Stimulated activated CD8-positive, alpha-beta memory T cell treated with anti-CD3 and anti-CD28 coated beads, Interleukin-2, amount 100 ng/mL, for 48 hours (primary cell): Measurements from ENCODE around the gene FLT3.
A peak's percentile ranks its signal among the peaks of the same experiment; 100 is the strongest.
"Not testable (repeated sequence)": the region's sequence is repeated elsewhere in the genome, so short reads cannot be mapped to it uniquely, and the experiment has no call there.

Experiments used
- DNase-seq, 2 donors: peaks; one replicate each; pipeline ENCODE4 v3.0.0-alpha.2; 2020; ENCODE audit warnings: low read depth in 2 of 2

FLT3 gene

GRCh38 chr13:28099396-28100149, 803 bp downstream of the FLT3 start:
- DNase-seq = no peak

DNA sequence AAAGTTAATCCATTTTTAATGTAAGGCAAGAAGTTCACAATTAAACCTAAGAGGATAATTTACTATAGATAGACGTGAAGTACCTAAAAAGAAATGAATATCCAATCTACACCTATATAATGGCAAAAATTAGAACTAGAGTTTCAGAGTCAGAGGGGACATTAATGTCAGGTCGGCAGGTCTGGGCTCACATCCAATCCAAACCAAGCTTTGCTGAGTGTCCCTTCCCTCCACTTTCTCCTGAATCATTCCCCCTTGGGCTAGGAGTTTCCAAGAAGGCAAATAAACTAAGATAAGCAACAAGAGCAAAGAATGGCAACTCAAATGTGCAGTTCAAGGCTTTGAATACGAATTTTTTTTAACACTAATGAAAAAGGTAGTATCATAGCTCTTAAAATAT, 2.9 kb downstream of the FLT3 start:
- no peak for DNase-seq

- no peak for DNase-seq
Measured at GRCh38 chr13:28094306-28094705, 6.1 kb downstream of the FLT3 start.

GRCh38 chr13:28093881-28094280, 6.5 kb downstream of the FLT3 start:
- no peak for DNase-seq

DNA sequence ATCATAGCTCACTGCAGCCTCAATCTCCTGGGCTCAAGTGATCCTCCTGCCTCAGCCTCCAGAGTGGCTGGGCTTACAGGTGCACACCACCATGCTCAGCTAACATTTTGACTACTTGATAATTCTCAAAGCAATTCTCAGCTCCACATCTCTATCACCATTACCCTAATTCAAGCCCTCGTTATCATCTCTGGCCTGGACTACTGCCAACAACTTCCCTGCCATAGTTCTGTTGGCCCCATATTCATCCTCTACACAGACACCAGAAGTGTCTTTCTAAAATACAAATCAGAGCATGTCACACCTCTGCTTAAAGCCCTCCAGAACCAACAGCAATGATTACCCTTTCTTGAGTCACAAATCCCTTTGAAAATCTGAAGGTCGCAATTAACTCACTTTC, 7.9 kb downstream of the FLT3 start:
- DNase-seq = no peak

GRCh38 chr13:28089065-28089464, 11.3 kb downstream of the FLT3 start:
- no peak for DNase-seq

DNA sequence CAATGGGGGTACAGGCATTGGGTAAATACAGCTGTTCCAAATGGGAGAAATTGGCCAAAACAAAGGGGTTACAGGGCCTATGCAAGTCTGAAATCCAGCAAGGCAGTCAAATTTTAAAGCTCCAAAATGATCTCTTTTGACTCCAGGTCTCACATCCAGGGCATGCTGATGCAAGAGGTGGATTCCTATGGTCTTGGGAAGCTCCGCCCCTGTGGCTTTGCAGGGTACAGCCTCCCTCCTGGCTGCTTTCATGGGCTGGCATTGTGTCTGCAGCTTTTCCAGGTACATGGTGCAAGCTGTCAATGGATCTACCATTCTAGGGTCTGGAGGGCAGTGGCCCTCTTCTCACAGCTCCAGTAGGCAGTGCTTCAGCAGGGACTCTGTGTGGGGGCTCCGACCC, 22.6 kb downstream of the FLT3 start:
- DNase-seq = not testable (repeated sequence)

- no peak for DNase-seq
Measured at GRCh38 chr13:28077231-28077630, 23.1 kb downstream of the FLT3 start.

GRCh38 chr13:28071424-28071823, 29.0 kb downstream of the FLT3 start:
- DNase-seq = no peak

DNA sequence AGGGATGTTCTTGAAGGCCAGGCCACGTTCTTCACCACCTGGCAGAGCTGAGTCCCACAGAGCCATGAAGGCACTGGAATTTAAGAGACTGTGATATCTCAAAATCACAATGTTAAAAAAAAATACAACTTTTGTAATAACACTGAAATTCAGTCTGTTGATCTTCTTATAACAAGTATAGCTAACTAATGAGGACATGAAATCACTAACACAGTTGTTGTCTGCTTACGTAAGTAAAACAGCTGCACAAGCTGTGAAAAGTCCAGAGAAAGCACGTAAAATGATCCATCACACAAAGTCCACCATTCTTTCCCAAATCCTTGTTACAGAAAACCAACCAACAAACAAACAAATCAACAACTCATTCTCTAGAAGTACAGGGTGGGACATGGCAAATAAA, 32.9 kb downstream of the FLT3 start:
- DNase-seq = no peak

GRCh38 chr13:28058866-28059613, 41.3 kb downstream of the FLT3 start:
- DNase-seq = peak; percentile 33 to 40

DNA sequence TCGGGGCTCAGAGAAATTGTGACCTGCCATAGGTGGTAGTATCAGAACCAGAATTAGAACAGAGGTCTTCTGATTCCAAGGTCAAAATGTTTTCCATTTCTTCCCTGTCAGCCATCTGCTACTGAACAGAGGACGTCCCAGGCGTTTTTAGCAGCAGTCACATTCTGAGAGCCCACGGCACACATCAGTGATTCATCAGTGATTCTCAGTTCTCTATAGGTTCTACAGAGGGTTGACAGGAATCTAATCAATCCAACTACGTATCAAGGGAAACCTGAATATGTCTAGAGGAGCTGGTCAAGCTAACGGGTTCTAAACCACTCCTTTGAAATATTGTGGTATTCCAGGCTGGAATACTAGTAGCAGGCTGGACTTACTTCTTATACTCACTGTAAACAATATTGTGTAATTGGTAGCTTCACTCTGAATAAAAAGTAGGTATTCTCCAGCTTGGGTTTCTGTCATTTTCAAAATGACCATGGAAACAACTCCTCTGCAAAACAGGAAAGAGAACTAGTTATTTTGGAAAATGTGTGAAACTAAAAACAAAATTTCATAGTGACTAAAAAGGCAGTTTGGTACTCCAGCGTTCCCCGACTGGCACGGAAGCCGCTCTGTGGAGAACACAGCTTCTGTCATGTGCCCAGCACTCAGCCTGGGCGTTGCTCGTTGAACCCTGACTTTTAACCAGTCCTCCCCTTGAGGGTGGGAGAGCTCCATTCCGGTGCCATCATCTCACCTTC, 43.2 kb downstream of the FLT3 start:
- no peak for DNase-seq

DNA sequence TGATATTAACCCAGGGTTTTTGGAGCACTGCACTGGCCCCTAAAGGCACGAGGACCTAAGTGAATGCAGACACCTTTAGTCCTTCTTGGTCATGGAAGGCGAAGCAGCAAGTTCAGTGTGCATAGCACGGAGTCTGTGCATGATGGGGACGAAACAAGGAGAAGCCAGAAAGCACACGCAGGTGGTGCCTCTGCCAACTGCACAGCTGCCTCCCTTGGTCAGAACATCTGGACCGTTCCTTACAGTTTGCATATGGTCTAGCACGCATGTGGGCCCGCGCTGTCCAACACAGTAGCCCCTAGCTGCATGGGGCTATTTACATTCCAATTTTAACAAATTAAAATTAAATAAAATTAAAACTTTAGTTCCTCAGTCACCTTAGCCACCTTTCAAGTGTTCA, 44.0 kb downstream of the FLT3 start:
- no peak for DNase-seq

DNA sequence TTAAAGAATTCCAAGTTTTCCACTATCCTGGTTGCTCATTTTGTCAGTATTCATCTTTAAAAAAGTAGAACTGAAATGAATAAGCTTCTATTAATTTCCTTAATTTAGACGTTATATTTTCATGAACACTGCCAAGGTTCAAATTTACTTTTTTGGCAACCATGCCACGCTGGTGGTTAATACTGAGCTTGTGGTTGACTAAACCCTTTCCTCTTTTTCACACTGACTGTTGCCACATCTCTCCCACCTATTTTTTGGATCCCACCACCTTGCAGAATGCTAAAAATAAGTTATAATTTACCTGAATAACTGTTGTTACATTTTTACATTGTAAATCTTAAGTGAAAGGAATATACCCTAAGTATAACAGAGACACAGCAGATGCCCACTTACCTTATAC, 45.0 kb downstream of the FLT3 start:
- DNase-seq = no peak

- DNase-seq = no peak
Measured at GRCh38 chr13:28052945-28053344, 47.4 kb downstream of the FLT3 start.

DNA sequence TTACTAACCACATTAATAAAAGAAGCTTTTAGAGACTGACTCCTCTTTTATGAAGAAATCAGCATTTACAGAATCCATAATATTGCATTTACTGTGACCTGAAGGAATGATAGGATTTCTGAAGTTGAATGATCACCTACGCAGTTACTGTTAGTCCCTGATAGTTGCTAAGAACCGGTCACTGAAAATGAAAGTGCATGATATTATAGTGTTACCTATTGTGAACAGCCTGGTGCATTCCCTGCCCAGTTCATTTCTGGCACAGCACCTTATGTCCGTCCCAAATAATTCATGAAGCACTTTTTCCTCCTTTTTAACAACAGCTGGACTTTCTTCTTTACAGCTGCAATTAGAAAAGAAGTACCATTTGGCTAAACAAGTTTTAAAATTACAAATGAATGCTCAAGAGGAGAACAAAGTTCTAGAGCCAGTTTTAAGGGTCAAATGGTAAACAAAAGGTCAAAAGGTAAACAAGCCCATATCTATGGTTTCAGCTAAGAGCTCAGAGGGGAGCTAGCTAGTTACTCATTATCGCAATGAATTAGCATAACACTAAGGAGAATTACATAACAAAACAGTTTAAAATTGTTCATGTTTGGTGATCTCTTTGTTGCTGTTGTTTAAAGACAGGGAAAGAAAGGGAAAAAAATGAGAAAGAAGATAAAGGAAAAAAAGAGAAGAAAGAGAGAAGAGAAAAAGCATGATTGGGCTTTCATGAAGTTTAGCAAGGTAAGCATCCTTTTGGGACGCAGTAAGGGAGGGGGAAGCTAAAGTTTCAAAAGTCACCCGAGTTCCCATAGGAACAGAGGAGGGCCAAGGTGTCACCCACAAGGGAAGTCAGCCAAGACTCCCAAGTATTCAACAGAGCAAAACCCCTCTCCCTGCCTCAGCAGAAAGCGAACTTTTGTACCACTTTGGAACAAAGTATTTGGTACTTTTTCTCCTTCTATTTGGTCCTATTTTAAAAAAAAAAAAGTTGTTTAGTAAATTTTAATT, 50.2 kb downstream of the FLT3 start:
- no peak for DNase-seq

GRCh38 chr13:28049215-28049614, 51.2 kb downstream of the FLT3 start:
- DNase-seq = no peak

DNA sequence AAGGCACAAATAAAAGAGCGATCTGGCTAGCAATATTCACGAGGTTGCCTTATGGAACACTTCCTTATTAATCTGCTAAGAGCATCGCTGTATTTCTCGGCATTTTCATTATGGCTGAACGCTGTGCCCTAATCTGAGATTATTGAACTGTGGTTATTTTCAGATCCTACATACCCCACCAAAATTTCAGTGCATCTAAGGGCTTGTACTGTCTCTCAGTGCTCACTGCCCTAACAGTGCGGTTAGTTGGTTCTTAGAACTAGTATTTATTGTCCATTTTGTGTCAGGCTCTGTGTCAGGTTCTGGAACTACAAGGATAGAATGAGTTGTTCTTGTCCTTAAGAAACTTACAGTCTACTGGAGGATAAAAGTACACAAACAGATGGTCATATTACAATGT, 51.6 kb downstream of the FLT3 start:
- DNase-seq = no peak

- no peak for DNase-seq
Measured at GRCh38 chr13:28047757-28048388, 52.5 kb downstream of the FLT3 start.

GRCh38 chr13:28046981-28047380, 53.4 kb downstream of the FLT3 start:
- DNase-seq = no peak

GRCh38 chr13:28045861-28046260, 54.5 kb downstream of the FLT3 start:
- no peak for DNase-seq
